Measurements from ENCODE around the gene ZNF879.

ZNF879 gene

GRCh38 chr5:178986326-178986960 lies 37.2 kb upstream of the ZNF879 start:
- TF ChIP-seq, protein P1, sequence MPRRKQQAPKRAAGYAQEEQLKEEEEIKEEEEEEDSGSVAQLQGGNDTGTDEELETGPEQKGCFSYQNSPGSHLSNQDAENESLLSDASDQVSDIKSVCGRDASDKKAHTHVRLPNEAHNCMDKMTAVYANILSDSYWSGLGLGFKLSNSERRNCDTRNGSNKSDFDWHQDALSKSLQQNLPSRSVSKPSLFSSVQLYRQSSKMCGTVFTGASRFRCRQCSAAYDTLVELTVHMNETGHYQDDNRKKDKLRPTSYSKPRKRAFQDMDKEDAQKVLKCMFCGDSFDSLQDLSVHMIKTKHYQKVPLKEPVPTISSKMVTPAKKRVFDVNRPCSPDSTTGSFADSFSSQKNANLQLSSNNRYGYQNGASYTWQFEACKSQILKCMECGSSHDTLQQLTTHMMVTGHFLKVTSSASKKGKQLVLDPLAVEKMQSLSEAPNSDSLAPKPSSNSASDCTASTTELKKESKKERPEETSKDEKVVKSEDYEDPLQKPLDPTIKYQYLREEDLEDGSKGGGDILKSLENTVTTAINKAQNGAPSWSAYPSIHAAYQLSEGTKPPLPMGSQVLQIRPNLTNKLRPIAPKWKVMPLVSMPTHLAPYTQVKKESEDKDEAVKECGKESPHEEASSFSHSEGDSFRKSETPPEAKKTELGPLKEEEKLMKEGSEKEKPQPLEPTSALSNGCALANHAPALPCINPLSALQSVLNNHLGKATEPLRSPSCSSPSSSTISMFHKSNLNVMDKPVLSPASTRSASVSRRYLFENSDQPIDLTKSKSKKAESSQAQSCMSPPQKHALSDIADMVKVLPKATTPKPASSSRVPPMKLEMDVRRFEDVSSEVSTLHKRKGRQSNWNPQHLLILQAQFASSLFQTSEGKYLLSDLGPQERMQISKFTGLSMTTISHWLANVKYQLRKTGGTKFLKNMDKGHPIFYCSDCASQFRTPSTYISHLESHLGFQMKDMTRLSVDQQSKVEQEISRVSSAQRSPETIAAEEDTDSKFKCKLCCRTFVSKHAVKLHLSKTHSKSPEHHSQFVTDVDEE (CRISPR knock-in tag; IDR thresholded peaks at IDR 0.05) = no peak
- TF ChIP-seq, protein P2, sequence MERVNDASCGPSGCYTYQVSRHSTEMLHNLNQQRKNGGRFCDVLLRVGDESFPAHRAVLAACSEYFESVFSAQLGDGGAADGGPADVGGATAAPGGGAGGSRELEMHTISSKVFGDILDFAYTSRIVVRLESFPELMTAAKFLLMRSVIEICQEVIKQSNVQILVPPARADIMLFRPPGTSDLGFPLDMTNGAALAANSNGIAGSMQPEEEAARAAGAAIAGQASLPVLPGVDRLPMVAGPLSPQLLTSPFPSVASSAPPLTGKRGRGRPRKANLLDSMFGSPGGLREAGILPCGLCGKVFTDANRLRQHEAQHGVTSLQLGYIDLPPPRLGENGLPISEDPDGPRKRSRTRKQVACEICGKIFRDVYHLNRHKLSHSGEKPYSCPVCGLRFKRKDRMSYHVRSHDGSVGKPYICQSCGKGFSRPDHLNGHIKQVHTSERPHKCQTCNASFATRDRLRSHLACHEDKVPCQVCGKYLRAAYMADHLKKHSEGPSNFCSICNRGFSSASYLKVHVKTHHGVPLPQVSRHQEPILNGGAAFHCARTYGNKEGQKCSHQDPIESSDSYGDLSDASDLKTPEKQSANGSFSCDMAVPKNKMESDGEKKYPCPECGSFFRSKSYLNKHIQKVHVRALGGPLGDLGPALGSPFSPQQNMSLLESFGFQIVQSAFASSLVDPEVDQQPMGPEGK (CRISPR knock-in tag; IDR thresholded peaks at IDR 0.05; ENCODE audit: borderline replicate concordance) = no peak
- no peak for TF ChIP-seq CSDC2 (CRISPR knock-in tag; IDR thresholded peaks at IDR 0.05)
- no peak for TF ChIP-seq OSR1 (CRISPR knock-in tag; IDR thresholded peaks at IDR 0.05)
- no peak for TF ChIP-seq ZNF70 (CRISPR knock-in tag; IDR thresholded peaks at IDR 0.05)
- no peak for TF ChIP-seq ARNTL (CRISPR knock-in tag; IDR thresholded peaks at IDR 0.05; ENCODE audit: borderline replicate concordance, low read depth)
- no peak for TF ChIP-seq ZFP30 (CRISPR knock-in tag; IDR thresholded peaks at IDR 0.05)
- TF ChIP-seq ISL1 (CRISPR knock-in tag; IDR thresholded peaks at IDR 0.05) = no peak
- TF ChIP-seq GLIS3 (CRISPR knock-in tag; IDR thresholded peaks at IDR 0.05) = no peak
- TF ChIP-seq TCF4 (CRISPR knock-in tag; IDR thresholded peaks at IDR 0.05; ENCODE audit: borderline replicate concordance) = no peak
- no peak for TF ChIP-seq ZFP3 (CRISPR knock-in tag; IDR thresholded peaks at IDR 0.05)
- no peak for TF ChIP-seq RARB (CRISPR knock-in tag; IDR thresholded peaks at IDR 0.05)
- no peak for TF ChIP-seq SNAI2 (CRISPR knock-in tag; IDR thresholded peaks at IDR 0.05)
- no peak for TF ChIP-seq ZC3H10 (CRISPR knock-in tag; IDR thresholded peaks at IDR 0.05)
- no peak for TF ChIP-seq CSRNP3 (CRISPR knock-in tag; IDR thresholded peaks at IDR 0.05)
- TF ChIP-seq, protein P3, sequence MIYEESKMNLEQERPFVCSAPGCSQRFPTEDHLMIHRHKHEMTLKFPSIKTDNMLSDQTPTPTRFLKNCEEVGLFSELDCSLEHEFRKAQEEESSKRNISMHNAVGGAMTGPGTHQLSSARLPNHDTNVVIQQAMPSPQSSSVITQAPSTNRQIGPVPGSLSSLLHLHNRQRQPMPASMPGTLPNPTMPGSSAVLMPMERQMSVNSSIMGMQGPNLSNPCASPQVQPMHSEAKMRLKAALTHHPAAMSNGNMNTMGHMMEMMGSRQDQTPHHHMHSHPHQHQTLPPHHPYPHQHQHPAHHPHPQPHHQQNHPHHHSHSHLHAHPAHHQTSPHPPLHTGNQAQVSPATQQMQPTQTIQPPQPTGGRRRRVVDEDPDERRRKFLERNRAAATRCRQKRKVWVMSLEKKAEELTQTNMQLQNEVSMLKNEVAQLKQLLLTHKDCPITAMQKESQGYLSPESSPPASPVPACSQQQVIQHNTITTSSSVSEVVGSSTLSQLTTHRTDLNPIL (CRISPR knock-in tag; IDR thresholded peaks at IDR 0.05; ENCODE audit: low read depth) = no peak
- TF ChIP-seq, protein P4, sequence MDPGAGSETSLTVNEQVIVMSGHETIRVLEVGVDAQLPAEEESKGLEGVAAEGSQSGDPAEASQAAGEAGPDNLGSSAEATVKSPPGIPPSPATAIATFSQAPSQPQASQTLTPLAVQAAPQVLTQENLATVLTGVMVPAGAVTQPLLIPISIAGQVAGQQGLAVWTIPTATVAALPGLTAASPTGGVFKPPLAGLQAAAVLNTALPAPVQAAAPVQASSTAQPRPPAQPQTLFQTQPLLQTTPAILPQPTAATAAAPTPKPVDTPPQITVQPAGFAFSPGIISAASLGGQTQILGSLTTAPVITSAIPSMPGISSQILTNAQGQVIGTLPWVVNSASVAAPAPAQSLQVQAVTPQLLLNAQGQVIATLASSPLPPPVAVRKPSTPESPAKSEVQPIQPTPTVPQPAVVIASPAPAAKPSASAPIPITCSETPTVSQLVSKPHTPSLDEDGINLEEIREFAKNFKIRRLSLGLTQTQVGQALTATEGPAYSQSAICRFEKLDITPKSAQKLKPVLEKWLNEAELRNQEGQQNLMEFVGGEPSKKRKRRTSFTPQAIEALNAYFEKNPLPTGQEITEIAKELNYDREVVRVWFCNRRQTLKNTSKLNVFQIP (CRISPR knock-in tag; IDR thresholded peaks at IDR 0.05; ENCODE audit: borderline replicate concordance, low read depth) = no peak
- TF ChIP-seq ESRRG (CRISPR knock-in tag; IDR thresholded peaks at IDR 0.05) = no peak
- no peak for ATAC-seq

GRCh38 chr5:178988436-178989220 lies 35.0 kb upstream of the ZNF879 start:
- no peak for ATAC-seq
- TF ChIP-seq ZFP30 (CRISPR knock-in tag; IDR thresholded peaks at IDR 0.05) (no peak), SNAI2 (CRISPR knock-in tag; IDR thresholded peaks at IDR 0.05) (no peak), ZNF565 (CRISPR knock-in tag; conservative IDR thresholded peaks at IDR 0.05; ENCODE audit: low read depth) (no peak), ZNF8 (CRISPR knock-in tag; IDR thresholded peaks at IDR 0.05) (no peak), RARB (CRISPR knock-in tag; IDR thresholded peaks at IDR 0.05) (no peak), OSR1 (CRISPR knock-in tag; IDR thresholded peaks at IDR 0.05) (no peak), ZFP3 (CRISPR knock-in tag; IDR thresholded peaks at IDR 0.05) (no peak), PPARA (CRISPR knock-in tag; IDR thresholded peaks at IDR 0.05; ENCODE audit: borderline replicate concordance) (no peak)
- TF ChIP-seq, protein P2 (CRISPR knock-in tag; IDR thresholded peaks at IDR 0.05; ENCODE audit: borderline replicate concordance) = no peak
- TF ChIP-seq, protein P1 (CRISPR knock-in tag; IDR thresholded peaks at IDR 0.05) = no peak
- TF ChIP-seq, protein P4 (CRISPR knock-in tag; IDR thresholded peaks at IDR 0.05; ENCODE audit: borderline replicate concordance, low read depth) = no peak
